Middle frontal gyrus (tissue), 1 donor: ENCODE results near the gene LBX1.

Experiments used
- DNase-seq: peaks from one replicate; pipeline ENCODE4 v3.0.0-alpha.2; 2015; ENCODE audit warnings: low spot score; ENCODE audit errors: extremely low spot score

The LBX1 gene

GRCh38 chr10:101229266-101230182, at the start of gene LBX1:
Gene LBX1 (minus strand): TSS chr10:101229463. CDS start chr10:101228815, 648 bp downstream.
- no peak for DNase-seq

GRCh38 chr10:101273741-101274140, 44.5 kb upstream of the LBX1 start:
- DNase-seq = no peak

- no peak for DNase-seq
These were observed 44.1 kb upstream of the LBX1 start for GRCh38 chr10:101273330-101273729.

- DNase-seq = no peak
These were observed 43.1 kb upstream of the LBX1 start for GRCh38 chr10:101272229-101272868.

GRCh38 chr10:101270763-101271162, 41.5 kb upstream of the LBX1 start:
- DNase-seq = no peak

GRCh38 chr10:101267776-101268175, 38.5 kb upstream of the LBX1 start:
- no peak for DNase-seq

GRCh38 chr10:101267290-101267680, 38.0 kb upstream of the LBX1 start:
- DNase-seq = no peak

GRCh38 chr10:101266381-101267289, 37.4 kb upstream of the LBX1 start:
- DNase-seq = no peak

- no peak for DNase-seq
These were observed 34.0 kb upstream of the LBX1 start for GRCh38 chr10:101263150-101263752.

GRCh38 chr10:101262147-101262546, 32.9 kb upstream of the LBX1 start:
- DNase-seq = no peak

GRCh38 chr10:101261702-101262101, 32.4 kb upstream of the LBX1 start:
- DNase-seq = no peak

- no peak for DNase-seq
These were observed 31.7 kb upstream of the LBX1 start for GRCh38 chr10:101260764-101261481.

- no peak for DNase-seq
These were observed 29.1 kb upstream of the LBX1 start for GRCh38 chr10:101258179-101258885.

GRCh38 chr10:101257491-101257890, 28.2 kb upstream of the LBX1 start:
- no peak for DNase-seq

- DNase-seq = no peak
These were observed 27.8 kb upstream of the LBX1 start for GRCh38 chr10:101257084-101257483.

- DNase-seq = no peak
These were observed 27.1 kb upstream of the LBX1 start for GRCh38 chr10:101256387-101256786.

- DNase-seq = no peak
These were observed 20.9 kb upstream of the LBX1 start for GRCh38 chr10:101250136-101250535.

GRCh38 chr10:101249171-101249581, 19.9 kb upstream of the LBX1 start:
- DNase-seq = no peak

GRCh38 chr10:101246639-101247038, 17.4 kb upstream of the LBX1 start:
- no peak for DNase-seq
